T-helper 1 cell treated with Interleukin-12 subunit alpha and Interleukin-12 subunit beta and Interleukin-4 antibody, amounts not matched to agents 30 μg/mL and 1 μg/mL, for 36 hours (primary cell): ENCODE results near the gene MINDY2.

Experiments
- H3K27ac Mint-ChIP-seq: one replicate; pipeline ENCODE4 v1.8.0; 2021; ENCODE audit warnings: mild to moderate bottlenecking, mixed read lengths
- H3K27me3 Mint-ChIP-seq: one replicate; pipeline ENCODE4 v1.8.0; 2021; ENCODE audit warnings: low read depth, mixed read lengths
- H3K36me3 Mint-ChIP-seq: one replicate; pipeline ENCODE4 v1.8.0; 2021; ENCODE audit warnings: low read depth, mixed read lengths
- H3K4me1 Mint-ChIP-seq: one replicate; pipeline ENCODE4 v1.8.0; 2021; ENCODE audit warnings: low read depth, mixed read lengths
- H3K4me3 Mint-ChIP-seq: one replicate; pipeline ENCODE4 v1.8.0; 2021; ENCODE audit warnings: mild to moderate bottlenecking, moderate library complexity, mixed read lengths
- H3K9me3 Mint-ChIP-seq: one replicate; pipeline ENCODE4 v1.8.0; 2021; ENCODE audit warnings: mixed read lengths

Gene MINDY2

GRCh38 chr15:58742819-58743502 lies 28.1 kb upstream of the MINDY2 start:
- Mint-ChIP-seq H3K4me1 (peaks cover 52% of the 10 kb centered on the region), H3K36me3 (peaks cover 18% of the 10 kb centered on the region), H3K27me3 (no peaks in the 10 kb centered on the region), H3K4me3 (no peak overlapping the region), H3K9me3 (no peaks in the 10 kb centered on the region), H3K27ac (no peak overlapping the region)

DNA sequence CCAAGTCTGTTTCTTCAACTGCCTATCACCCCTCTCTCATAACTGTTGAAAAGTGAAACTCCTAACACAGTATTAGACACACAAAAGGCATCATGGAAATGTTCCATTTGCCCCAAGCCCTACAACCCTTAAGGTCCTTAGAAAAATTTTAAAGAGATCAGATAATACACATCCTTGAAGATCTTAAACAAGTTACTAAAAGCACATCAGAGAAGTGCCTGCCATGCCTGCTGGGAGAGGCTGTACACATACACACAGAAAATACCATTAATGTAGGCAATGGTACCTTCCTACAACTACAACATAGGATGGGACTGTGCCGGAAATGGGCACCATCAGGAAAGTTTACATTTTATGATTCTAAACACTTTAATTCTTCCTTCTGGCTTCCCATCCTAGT lies 24.9 kb upstream of the MINDY2 start:
- H3K36me3 Mint-ChIP-seq = peaks cover 20% of the 10 kb centered on the region
- no peak overlapping the region for H3K27ac Mint-ChIP-seq
- H3K4me1 Mint-ChIP-seq = peaks cover 46% of the 10 kb centered on the region
- H3K4me3 Mint-ChIP-seq = peak overlapping the region; percentile 47
- H3K9me3 Mint-ChIP-seq = no peaks in the 10 kb centered on the region
- no peaks in the 10 kb centered on the region for H3K27me3 Mint-ChIP-seq

GRCh38 chr15:58748040-58748851 lies 22.9 kb upstream of the MINDY2 start:
- Mint-ChIP-seq H3K27me3 (no peaks in the 10 kb centered on the region), H3K4me1 (peaks cover 31% of the 10 kb centered on the region), H3K4me3 (peak overlapping the region; percentile 96), H3K27ac (peak overlapping the region; percentile 91), H3K9me3 (no peaks in the 10 kb centered on the region), H3K36me3 (peaks cover 15% of the 10 kb centered on the region)

DNA sequence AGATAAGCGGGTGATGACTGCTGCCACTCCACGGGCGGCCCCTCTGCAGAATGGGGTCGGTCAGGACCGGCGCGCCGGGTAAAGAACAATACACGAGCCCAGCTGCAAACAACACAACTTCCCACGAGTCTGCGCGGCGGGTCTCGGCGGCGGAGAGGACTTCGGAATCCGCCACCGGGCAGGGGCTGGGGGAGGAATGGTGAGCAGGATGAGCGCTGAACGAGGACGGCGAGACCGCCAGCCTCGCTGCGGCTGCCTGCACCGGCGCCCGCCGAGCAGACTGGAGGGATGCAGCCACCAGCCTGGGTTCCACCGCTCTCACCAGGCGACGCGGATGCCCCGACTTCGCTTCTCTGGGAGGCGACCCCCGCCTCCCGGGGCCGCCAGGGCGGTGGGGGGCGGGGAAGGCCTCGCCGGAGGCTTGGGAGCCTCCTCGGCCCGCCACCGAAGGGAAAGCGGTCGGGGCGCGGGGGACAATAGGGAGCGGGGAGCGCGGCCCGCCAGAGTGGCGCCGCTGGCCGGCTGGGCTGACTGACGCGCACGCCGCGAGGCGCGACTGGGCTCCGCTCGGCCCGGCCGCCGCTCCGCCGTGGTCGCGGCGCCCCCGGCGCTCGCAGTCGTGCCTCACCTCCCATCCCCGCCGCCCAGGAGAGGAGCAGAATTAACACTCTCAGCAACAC lies 22.1 kb upstream of the MINDY2 start:
- Mint-ChIP-seq H3K27me3 (peaks cover 1% of the 10 kb centered on the region), H3K4me1 (peaks cover 28% of the 10 kb centered on the region), H3K4me3 (peak overlapping the region; percentile 97), H3K9me3 (no peaks in the 10 kb centered on the region), H3K36me3 (peaks cover 12% of the 10 kb centered on the region), H3K27ac (peak overlapping the region; percentile 96)

GRCh38 chr15:58749532-58750337 lies 21.4 kb upstream of the MINDY2 start, which contains the start of gene ADAM10:
TSS of gene ADAM10 (minus strand) at chr15:58749707. CDS start at chr15:58749534, 173 bp downstream.
- H3K36me3 Mint-ChIP-seq = peaks cover 11% of the 10 kb centered on the region
- peak within 1 kb of the TSS; percentile 97 for H3K4me3 Mint-ChIP-seq
- H3K9me3 Mint-ChIP-seq = no peaks in the 10 kb centered on the region
- H3K27ac Mint-ChIP-seq = peak within 1 kb of the TSS; percentile 96
- H3K4me1 Mint-ChIP-seq = peaks cover 27% of the 10 kb centered on the region
- H3K27me3 Mint-ChIP-seq = peaks cover 5% of the 10 kb centered on the region

GRCh38 chr15:58752716-58753115 lies 18.4 kb upstream of the MINDY2 start:
- peaks cover 2% of the 10 kb centered on the region for H3K36me3 Mint-ChIP-seq
- H3K9me3 Mint-ChIP-seq = no peaks in the 10 kb centered on the region
- H3K4me1 Mint-ChIP-seq = peaks cover 16% of the 10 kb centered on the region
- H3K27me3 Mint-ChIP-seq = peaks cover 5% of the 10 kb centered on the region
- H3K27ac Mint-ChIP-seq = no peak overlapping the region
- H3K4me3 Mint-ChIP-seq = no peak overlapping the region

DNA sequence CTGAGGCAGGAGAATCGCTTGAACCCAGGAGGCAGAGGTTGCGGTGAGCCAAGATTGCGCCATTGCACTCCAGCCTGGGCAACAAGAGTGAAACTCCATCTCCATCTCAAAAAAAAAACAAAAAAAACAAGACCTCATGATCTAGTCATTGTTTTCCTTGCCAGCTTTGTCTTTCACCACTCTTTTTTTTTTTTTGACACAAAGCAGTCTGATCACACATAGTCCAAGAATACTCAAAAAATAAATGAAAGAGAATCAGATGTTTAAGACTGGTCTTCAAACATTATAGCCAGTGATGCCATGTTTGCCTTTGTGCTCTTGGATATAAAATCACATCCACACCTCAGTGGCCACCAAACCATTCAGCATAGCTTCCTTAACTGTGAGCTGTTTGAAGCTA lies 15.8 kb upstream of the MINDY2 start:
- Mint-ChIP-seq H3K4me3 (no peak overlapping the region), H3K4me1 (peaks cover 13% of the 10 kb centered on the region), H3K27me3 (peaks cover 5% of the 10 kb centered on the region)

DNA sequence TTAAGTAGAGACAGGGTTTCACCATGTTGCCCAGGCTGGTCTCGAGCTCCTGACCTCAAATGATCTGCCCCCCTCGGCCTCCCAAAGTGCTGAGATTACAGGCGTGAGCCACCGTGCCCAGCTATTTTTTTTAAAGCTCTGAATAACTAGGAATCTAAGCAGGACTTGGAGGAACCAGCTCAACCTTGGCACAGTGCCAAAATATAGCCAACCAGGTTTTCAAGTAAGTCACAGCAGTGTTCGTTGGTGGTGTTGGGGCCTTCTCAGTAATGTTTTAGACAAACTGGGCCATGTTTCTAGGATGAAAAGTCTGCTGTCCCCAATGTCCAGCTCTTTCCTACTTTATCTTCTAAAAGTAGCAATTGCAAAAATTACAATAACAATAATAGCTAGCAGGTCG lies 15.1 kb upstream of the MINDY2 start:
- no peak overlapping the region for H3K27ac Mint-ChIP-seq
- H3K36me3 Mint-ChIP-seq = no peaks in the 10 kb centered on the region
- H3K4me1 Mint-ChIP-seq = peaks cover 9% of the 10 kb centered on the region
- no peak overlapping the region for H3K4me3 Mint-ChIP-seq
- H3K9me3 Mint-ChIP-seq = no peaks in the 10 kb centered on the region
- H3K27me3 Mint-ChIP-seq = peaks cover 5% of the 10 kb centered on the region

More for the DNA sequence above, 15.8 kb upstream of the MINDY2 start:
- Mint-ChIP-seq H3K27ac (no peak overlapping the region), H3K36me3 (no peaks in the 10 kb centered on the region), H3K9me3 (no peaks in the 10 kb centered on the region)

DNA sequence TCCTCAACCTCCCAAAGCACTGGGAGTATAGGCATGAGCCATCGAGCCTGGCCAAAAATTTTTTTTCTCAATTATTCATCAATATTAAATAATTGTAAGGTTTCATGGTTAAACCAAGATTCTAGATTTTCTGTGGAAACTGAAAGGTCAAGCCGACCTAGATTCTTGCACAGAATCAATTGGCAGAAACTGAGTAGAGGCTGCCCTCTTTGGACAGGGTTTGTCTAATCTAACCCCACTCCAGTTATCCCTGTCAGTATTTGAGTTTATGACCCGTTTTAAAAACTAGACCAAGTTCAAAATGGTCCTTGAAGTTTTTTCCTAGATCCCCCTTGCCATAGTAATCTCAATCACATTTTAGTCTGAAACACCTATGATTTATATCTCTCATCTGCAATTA lies 13.0 kb upstream of the MINDY2 start:
- H3K27me3 Mint-ChIP-seq = peaks cover 8% of the 10 kb centered on the region
- H3K36me3 Mint-ChIP-seq = no peaks in the 10 kb centered on the region
- no peak overlapping the region for H3K27ac Mint-ChIP-seq
- H3K4me1 Mint-ChIP-seq = peaks cover 9% of the 10 kb centered on the region
- no peak overlapping the region for H3K4me3 Mint-ChIP-seq
- no peaks in the 10 kb centered on the region for H3K9me3 Mint-ChIP-seq

DNA sequence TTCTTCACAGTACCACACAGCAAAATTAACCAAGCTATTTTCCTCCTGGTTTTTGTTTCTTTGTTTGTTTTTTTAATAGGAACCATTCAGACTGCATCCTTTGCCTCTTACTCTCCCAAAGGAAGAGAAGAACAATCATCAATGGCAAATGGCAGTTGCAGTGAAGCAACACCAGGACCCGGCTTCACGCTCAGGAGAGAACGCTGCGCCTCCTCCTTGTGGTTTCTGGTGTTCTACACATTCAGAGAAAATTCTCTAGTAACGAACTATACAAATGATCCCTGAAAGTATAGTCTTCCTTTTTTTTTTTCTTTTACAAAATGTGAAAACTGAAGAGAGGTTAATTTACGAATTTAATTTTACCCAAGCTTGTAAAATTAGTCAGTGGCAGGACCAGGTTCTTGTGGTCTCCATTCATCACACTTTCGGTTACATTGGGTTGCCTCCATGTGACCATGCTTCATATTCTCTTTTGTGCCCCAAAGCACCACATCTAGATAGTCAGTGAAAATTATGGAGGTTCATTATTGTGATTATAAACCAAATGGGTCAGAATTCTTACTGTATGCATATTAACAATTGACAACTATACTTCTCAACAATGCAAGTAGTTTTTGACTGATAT lies 10.6 kb upstream of the MINDY2 start:
- Mint-ChIP-seq H3K27me3 (peaks cover 11% of the 10 kb centered on the region), H3K27ac (no peak overlapping the region), H3K9me3 (peaks cover 9% of the 10 kb centered on the region), H3K4me1 (peaks cover 6% of the 10 kb centered on the region), H3K36me3 (peaks cover 2% of the 10 kb centered on the region), H3K4me3 (no peak overlapping the region)

DNA sequence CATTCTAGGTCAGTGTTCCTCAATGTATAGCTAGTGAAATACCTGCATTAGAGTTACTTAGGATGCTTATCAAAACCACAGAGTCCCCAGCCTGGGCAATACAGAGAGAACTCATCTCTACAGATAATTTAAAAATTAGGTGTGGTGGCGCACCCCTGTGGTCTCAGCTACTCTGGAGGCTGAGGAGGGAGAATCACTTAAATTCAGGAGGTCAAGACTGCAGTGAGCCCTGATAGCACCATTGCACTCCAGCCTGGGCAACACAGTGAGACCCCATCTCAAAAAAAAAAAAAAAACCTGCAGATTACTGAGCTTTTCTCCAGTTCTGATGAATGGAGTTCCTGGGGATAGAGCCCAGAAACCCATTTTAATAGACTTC lies 10.1 kb upstream of the MINDY2 start:
- H3K36me3 Mint-ChIP-seq = peaks cover 2% of the 10 kb centered on the region
- no peak overlapping the region for H3K4me3 Mint-ChIP-seq
- H3K27me3 Mint-ChIP-seq = peaks cover 11% of the 10 kb centered on the region
- peaks cover 9% of the 10 kb centered on the region for H3K9me3 Mint-ChIP-seq
- peaks cover 6% of the 10 kb centered on the region for H3K4me1 Mint-ChIP-seq
- H3K27ac Mint-ChIP-seq = no peak overlapping the region

- Mint-ChIP-seq H3K4me1 (peaks cover 6% of the 10 kb centered on the region), H3K4me3 (no peak overlapping the region), H3K36me3 (peaks cover 2% of the 10 kb centered on the region), H3K27ac (no peak overlapping the region), H3K9me3 (peaks cover 9% of the 10 kb centered on the region), H3K27me3 (peaks cover 11% of the 10 kb centered on the region)
These were observed 8.8 kb upstream of the MINDY2 start for GRCh38 chr15:58762285-58762684.

GRCh38 chr15:58762731-58763130 lies 8.4 kb upstream of the MINDY2 start:
- H3K36me3 Mint-ChIP-seq = peaks cover 2% of the 10 kb centered on the region
- H3K4me3 Mint-ChIP-seq = no peak overlapping the region
- peaks cover 9% of the 10 kb centered on the region for H3K9me3 Mint-ChIP-seq
- H3K27ac Mint-ChIP-seq = no peak overlapping the region
- H3K27me3 Mint-ChIP-seq = peaks cover 11% of the 10 kb centered on the region
- peaks cover 6% of the 10 kb centered on the region for H3K4me1 Mint-ChIP-seq

GRCh38 chr15:58764468-58764867 lies 6.6 kb upstream of the MINDY2 start:
- Mint-ChIP-seq H3K4me1 (peaks cover 8% of the 10 kb centered on the region), H3K4me3 (no peak overlapping the region), H3K36me3 (peaks cover 2% of the 10 kb centered on the region), H3K27me3 (peaks cover 11% of the 10 kb centered on the region), H3K9me3 (peaks cover 9% of the 10 kb centered on the region), H3K27ac (no peak overlapping the region)
